Left lung (tissue), 10 donors: ENCODE data around the gene IL5RA. TPM values are rescaled to one million over a fixed set of nuclear protein-coding genes. Genes with fewer than 3 reads are reported as not detected.

ENCODE experiments used
- ATAC-seq: fragments of 200-7000 bp; cut with Tn5 transposase; one replicate; pipeline ENCODE4 v1.9.1; 2020; ENCODE audit warnings: moderate library complexity
- DNase-seq, 4 donors: peaks; one replicate each; pipeline ENCODE4 v3.0.0-alpha.2; 2013 to 2020
- H3K27ac ChIP-seq, 2 donors: fragments of 200-600 bp; sonication (generic) in 1 of 2; one replicate each; pipeline versions ENCODE4 v1.5.0 to v1.8.0; 2020 to 2021
- H3K27me3 ChIP-seq, 2 donors: fragments of 200-600 bp; sonication (generic) in 1 of 2; one replicate each; pipeline versions ENCODE4 v1.5.0 to v1.8.0; 2020 to 2021
- H3K36me3 ChIP-seq, 2 donors: fragments of 200-600 bp; sonication (generic) in 1 of 2; one replicate each; pipeline versions ENCODE4 v1.5.0 to v1.8.0; 2020 to 2021
- H3K4me1 ChIP-seq, 2 donors: fragments of 200-600 bp; one replicate each; pipeline ENCODE4 v1.8.0; 2021
- H3K4me3 ChIP-seq, 2 donors: fragments of 200-600 bp; sonication (generic) in 1 of 2; one replicate each; pipeline versions ENCODE4 v1.5.0 to v1.8.0; 2020 to 2021; ENCODE audit warnings: mild to moderate bottlenecking in 1 of 2
- H3K9me3 ChIP-seq, 2 donors: fragments of 200-600 bp; sonication (generic) in 1 of 2; one replicate each; pipeline versions ENCODE4 v1.5.0 to v1.8.0; 2020 to 2021
- CTCF ChIP-seq, 2 donors: fragments of 200-600 bp; sonication (generic) in 1 of 2; IDR thresholded peaks; one replicate each; pipeline versions ENCODE4 v1.5.0 to v1.8.0; 2021; ENCODE audit warnings: antibody characterized with exemption in 2 of 2
- intact Hi-C, 2 donors: fragments of 100-400 bp; cut with DNase I; formaldehyde crosslinking; loops; one replicate each; pipeline versions ENCODE4 v1.11.2 to v1.14.2; 2022
- polyA plus RNA-seq, 6 donors: library from polyadenylated mRNA; unstranded; fragments of 120-200 nt; gene quantifications; one replicate each; pipeline ENCODE4 v1.2.1, GENCODE V29; 2013; ENCODE audit not compliant: insufficient read length in 6 of 6
- total RNA-seq, 2 donors: library from RNA; stranded (reverse); fragmentation: NEBNext Ultra II Directional; extraction: Animal tissue kit (Norgen Biotek cat#: 25700); gene quantifications; one replicate each; pipeline ENCODE4 v1.2.1, GENCODE V29; 2021
- donor health status: DM: no; HTN: yes; CAD: no.
- donor health status: DM: no; HTN: no; CAD: no.

IL5RA gene
- total and polyA plus RNA-seq, 8 donors, result 0.50 to 5.2 (median 2.9) TPM

- ATAC-seq (peak; percentile 23), DNase-seq (no peak)
- no peak for TF ChIP-seq CTCF (IDR thresholded peaks at IDR 0.05)
- no peaks in the 10 kb centered on the region for H3K36me3 ChIP-seq
- H3K4me3 ChIP-seq, result no peak overlapping the region
- no peaks in the 10 kb centered on the region for H3K4me1 ChIP-seq
- no peaks in the 10 kb centered on the region for H3K27me3 ChIP-seq
- no peak overlapping the region for H3K27ac ChIP-seq
- H3K9me3 ChIP-seq, result no peaks in the 10 kb centered on the region
- intact Hi-C loops, result no loop called here
Measured at GRCh38 chr3:3038201-3038991, 71.8 kb downstream of the IL5RA start.

GRCh38 chr3:3037156-3037555 lies 73.0 kb downstream of the IL5RA start:
- Histone ChIP-seq H3K27me3 (no peaks in the 10 kb centered on the region), H3K4me3 (no peak overlapping the region), H3K36me3 (no peaks in the 10 kb centered on the region), H3K4me1 (no peaks in the 10 kb centered on the region), H3K9me3 (no peaks in the 10 kb centered on the region), H3K27ac (no peak overlapping the region)
- intact Hi-C loops, result no loop called here
- TF ChIP-seq CTCF (IDR thresholded peaks at IDR 0.05), result no peak
- ATAC-seq, result no peak
- no peak for DNase-seq

GRCh38 chr3:3031326-3031725 lies 78.8 kb downstream of the IL5RA start:
- peak in 1 of 4 donors; percentile 17 for DNase-seq
- intact Hi-C loops, result no loop called here

GRCh38 chr3:3027976-3028567 lies 82.1 kb downstream of the IL5RA start:
- DNase-seq (no peak), ATAC-seq (no peak)
- Histone ChIP-seq H3K27ac (no peak overlapping the region), H3K9me3 (no peaks in the 10 kb centered on the region), H3K27me3 (no peaks in the 10 kb centered on the region), H3K36me3 (no peaks in the 10 kb centered on the region), H3K4me3 (no peak overlapping the region), H3K4me1 (peaks cover 0 to 7% of the 10 kb centered on the region in 2 donors)
- intact Hi-C loops, result no loop called here
- no peak for TF ChIP-seq CTCF (IDR thresholded peaks at IDR 0.05)

More at GRCh38 chr3:3031326-3031725, 78.8 kb downstream of the IL5RA start:
- Histone ChIP-seq H3K4me1 (peaks cover 0 to 7% of the 10 kb centered on the region in 2 donors), H3K4me3 (no peak overlapping the region), H3K27ac (peak overlapping the region in 1 of 2 donors; percentile 10), H3K27me3 (no peaks in the 10 kb centered on the region), H3K36me3 (no peaks in the 10 kb centered on the region), H3K9me3 (no peaks in the 10 kb centered on the region)
- no peak for TF ChIP-seq CTCF (IDR thresholded peaks at IDR 0.05)
- peak; percentile 35 for ATAC-seq

- ATAC-seq (peak; percentile 52), DNase-seq (no peak)
- no peaks in the 10 kb centered on the region for H3K27me3 ChIP-seq
- H3K36me3 ChIP-seq, result no peaks in the 10 kb centered on the region
- intact Hi-C loops, result no loop called here
- H3K4me1 ChIP-seq, result no peaks in the 10 kb centered on the region
- TF ChIP-seq CTCF (IDR thresholded peaks at IDR 0.05), result no peak
- no peak overlapping the region for H3K27ac ChIP-seq
- no peak overlapping the region for H3K4me3 ChIP-seq
- H3K9me3 ChIP-seq, result no peaks in the 10 kb centered on the region
Measured at GRCh38 chr3:3023111-3023745, 86.9 kb downstream of the IL5RA start.
